WTC11 (cell line): ENCODE results near the gene UMOD. TPM values are rescaled to one million over a fixed set of nuclear protein-coding genes. Genes with fewer than 3 reads are reported as not detected.
A peak's percentile ranks its signal among the peaks of the same experiment; 100 is the strongest.

Experiments
- ATAC-seq: fragments of 200-7000 bp; cut with Tn5 transposase; 2 replicates; pipeline ENCODE4 v1.10.0; 2021; ENCODE audit warnings: mild to moderate bottlenecking, moderate library complexity
- CTCF ChIA-PET: fragments of 300-600 bp; sonication (Branson Sonifier 250); formaldehyde crosslinking; loops from one replicate; lab custom pipeline; 2021; ENCODE audit warnings: antibody characterized with exemption; lab: Charles Lee
- POLR2A ChIA-PET: fragments of 350-600 bp; sonication (Branson Sonifier 250); formaldehyde crosslinking; loops from one replicate; lab custom pipeline; 2021; ENCODE audit warnings: antibody characterized with exemption; lab: Charles Lee
- DNase-seq: peaks from one replicate; pipeline ENCODE4 v3.0.0; 2021; ENCODE audit warnings: low spot score
- H3K27ac Mint-ChIP-seq: 2 replicates; pipeline ENCODE4 v1.8.0; 2021; ENCODE audit warnings: mixed read lengths
- H3K27me3 Mint-ChIP-seq: 2 replicates; pipeline ENCODE4 v1.8.0; 2021; ENCODE audit warnings: low read depth, mild to moderate bottlenecking, moderate library complexity, mixed read lengths
- H3K36me3 Mint-ChIP-seq: 2 replicates; pipeline ENCODE4 v1.8.0; 2021; ENCODE audit warnings: mixed read lengths
- H3K4me1 Mint-ChIP-seq: 2 replicates; pipeline ENCODE4 v1.8.0; 2022; ENCODE audit warnings: mixed read lengths
- H3K4me3 Mint-ChIP-seq: 2 replicates; pipeline ENCODE4 v1.8.0; 2021; ENCODE audit warnings: mild to moderate bottlenecking, moderate library complexity, mixed read lengths
- H3K9me3 Mint-ChIP-seq: 2 replicates; pipeline ENCODE4 v1.8.0; 2021; ENCODE audit warnings: mixed read lengths
- AFF4 ChIP-seq: sonication (generic); formaldehyde crosslinking; IDR thresholded peaks from 2 replicates; pipeline ENCODE4 v1.8.1; 2023; ENCODE audit warnings: mild to moderate bottlenecking, missing genetic modification reagents, borderline replicate concordance
- AR ChIP-seq: fragments of 250-450 bp; sonication (Bioruptor Pico); IDR thresholded peaks from 2 replicates; pipeline ENCODE4 v1.9.0; 2021; ENCODE audit warnings: mild to moderate bottlenecking
- ATF6 ChIP-seq: sonication (generic); formaldehyde crosslinking; IDR thresholded peaks from 2 replicates; pipeline ENCODE4 v1.8.1; 2023; ENCODE audit warnings: mild to moderate bottlenecking, missing genetic modification reagents
- CTCF ChIP-seq: fragments of 200-600 bp; IDR thresholded peaks from 2 replicates; pipeline ENCODE4 v1.8.0; 2022; ENCODE audit warnings: antibody characterized with exemption
- ERG ChIP-seq: fragments of 250-450 bp; sonication (Bioruptor Pico); IDR thresholded peaks from 2 replicates; pipeline ENCODE4 v1.8.0; 2021; ENCODE audit warnings: mild to moderate bottlenecking
- GABPB1 ChIP-seq: sonication (generic); formaldehyde crosslinking; IDR thresholded peaks from 2 replicates; pipeline ENCODE4 v1.8.1; 2023; ENCODE audit warnings: mild to moderate bottlenecking, missing genetic modification reagents
- OVOL2 ChIP-seq: fragments of 250-450 bp; sonication (Bioruptor Pico); IDR thresholded peaks from 2 replicates; pipeline ENCODE4 v1.9.0; 2021; ENCODE audit warnings: mild to moderate bottlenecking, borderline replicate concordance
- SP1 ChIP-seq: sonication (generic); formaldehyde crosslinking; conservative IDR thresholded peaks from 2 replicates; pipeline ENCODE4 v1.8.1; 2022; ENCODE audit warnings: missing genetic modification reagents
- ZNF219 ChIP-seq: sonication (generic); formaldehyde crosslinking; IDR thresholded peaks from 2 replicates; pipeline ENCODE4 v1.8.0; 2023; ENCODE audit warnings: missing genetic modification reagents, mild to moderate bottlenecking, borderline replicate concordance
- total RNA-seq: library from RNA; stranded (reverse); gene quantifications from 3 replicates; pipeline ENCODE4 v1.2.3, GENCODE V29; 2021

Gene UMOD
- total RNA-seq, 1 experiment from 2014 or later, result not detected

- Mint-ChIP-seq H3K27ac (no peak overlapping the region), H3K9me3 (no peaks in the 10 kb centered on the region), H3K27me3 (no peaks in the 10 kb centered on the region), H3K4me3 (no peak overlapping the region), H3K4me1 (peaks cover 9% of the 10 kb centered on the region), H3K36me3 (no peaks in the 10 kb centered on the region)
- ChIA-PET CTCF (interaction anchor here (0.7 to 4.1 kb wide), 28 partner anchors 10 to 800 kb away, joined by 3 to 159 read pairs (median 4); no protein-coding TSS in a partner anchor), POLR2A (interaction anchor here (1.6 kb wide), 1 partner anchor 83 kb away, joined by 3 read pairs; no protein-coding TSS in a partner anchor)
- ATAC-seq (peak; percentile 96), DNase-seq (peak; percentile 80)
- TF ChIP-seq ATF6 (no peak), CTCF (peak; percentile 62), OVOL2 (no peak), AFF4 (no peak), ZNF219 (CRISPR knock-in tag) (no peak), SP1 (CRISPR knock-in tag) (no peak)
- TF ChIP-seq, all 79 proteins: peak for 1
Measured at GRCh38 chr16:20383106-20384029, 30.9 kb upstream of the UMOD start.

GRCh38 chr16:20382202-20382948, 29.9 kb upstream of the UMOD start:
- POLR2A ChIA-PET, result interaction anchor here (1.6 kb wide), 1 partner anchor 82 kb away, joined by 3 read pairs; no protein-coding TSS in a partner anchor

More at GRCh38 chr16:20382202-20382948, 29.9 kb upstream of the UMOD start:
- DNase-seq (no peak), ATAC-seq (no peak)
- Mint-ChIP-seq H3K9me3 (no peaks in the 10 kb centered on the region), H3K27me3 (no peaks in the 10 kb centered on the region), H3K4me1 (peaks cover 9% of the 10 kb centered on the region), H3K36me3 (no peaks in the 10 kb centered on the region), H3K27ac (no peak overlapping the region), H3K4me3 (no peak overlapping the region)
- TF ChIP-seq AR (CRISPR knock-in tag) (no peak), ERG (CRISPR knock-in tag) (no peak), GABPB1 (CRISPR knock-in tag) (peak; percentile 54; the same call in 1 of the 2 replicates)
- CTCF ChIA-PET, result interaction anchor here (0.8 to 4.1 kb wide), 14 partner anchors 16 to 799 kb away, joined by 3 to 159 read pairs (median 8); no protein-coding TSS in a partner anchor
